SK-N-SH (cell line): Measurements from ENCODE around the gene ANKRD60. TPM values are rescaled to one million over a fixed set of nuclear protein-coding genes. Genes with fewer than 3 reads are reported as not detected.

ENCODE experiments used
- CTCF ChIA-PET: fragments of 300-600, 350-600 bp; formaldehyde crosslinking; extraction: SDS; loops from one replicate; lab custom pipeline; 2021; lab: Yijun Ruan, JAX
- POLR2A ChIA-PET: fragments of 350-600 bp; sonication (Branson Sonifier 250); formaldehyde crosslinking; extraction: SDS; loops from one replicate; lab custom pipeline; 2020; ENCODE audit warnings: antibody characterized with exemption, inconsistent platforms; lab: Yijun Ruan, JAX
- DNase-seq: peaks from one replicate; pipeline ENCODE4 v3.0.0; 2012
- H2AFZ ChIP-seq: fragments of 200-600 bp; sonication (generic); 2 replicates; pipeline ENCODE4 v1.8.1; 2016; ENCODE audit warnings: antibody characterized with exemption, mild to moderate bottlenecking, low read depth
- H3F3A ChIP-seq: fragments of 200-600 bp; sonication (generic); replicated peaks from 2 replicates; pipeline ENCODE3; 2016; ENCODE audit warnings: antibody characterized with exemption, mild to moderate bottlenecking; ENCODE audit not compliant: insufficient read depth
- H3K27ac ChIP-seq, 2 experiments: fragments of 200-500 bp in 1 of 2; fragments of 200-600 bp in 1 of 2; sonication (Bioruptor generic) in 1 of 2; sonication (generic), shearing (Covaris generic) in 1 of 2; 2 replicates each; pipeline versions ENCODE4 v1.5.1 to v1.6.1; 2014 to 2016; ENCODE audit warnings: low read depth in 2 of 2, inconsistent platforms in 1 of 2, low read length in 1 of 2, mild to moderate bottlenecking in 1 of 2, mixed read lengths in 1 of 2
- H3K27me3 ChIP-seq: fragments of 200-600 bp; sonication (generic), shearing (Covaris generic); 2 replicates; pipeline ENCODE4 v1.6.1; 2016; ENCODE audit warnings: mixed run types; ENCODE audit not compliant: insufficient read depth
- H3K36me3 ChIP-seq, 2 experiments: fragments of 200-500 bp in 1 of 2; fragments of 200-600 bp in 1 of 2; sonication (Bioruptor generic) in 1 of 2; sonication (generic) in 1 of 2; replicated peaks in 1 of 2; 2 replicates each; pipeline versions ENCODE3 to v1.5.1; 2014 to 2016; ENCODE audit warnings: low read length in 1 of 2, mild to moderate bottlenecking in 1 of 2; ENCODE audit not compliant: insufficient read depth in 2 of 2, control insufficient read depth in 1 of 2
- H3K4me1 ChIP-seq, 2 experiments: fragments of 200-500 bp in 1 of 2; fragments of 200-600 bp in 1 of 2; sonication (Bioruptor generic) in 1 of 2; sonication (generic), shearing (Covaris generic) in 1 of 2; 2 replicates each; pipeline versions ENCODE4 v1.5.1 to v1.6.1; 2014 to 2016; ENCODE audit warnings: low read depth in 1 of 2, low read length in 1 of 2, mixed run types in 1 of 2; ENCODE audit not compliant: insufficient read depth in 2 of 2, control insufficient read depth in 1 of 2
- H3K4me2 ChIP-seq: fragments of 200-600 bp; sonication (generic), shearing (Covaris generic); 2 replicates; pipeline ENCODE4 v1.6.1; 2017; ENCODE audit warnings: mixed run types
- H3K4me3 ChIP-seq, 2 experiments: fragments of 200-500 bp in 1 of 2; fragments of 200-600 bp in 1 of 2; sonication (Bioruptor generic) in 1 of 2; sonication (generic), shearing (Covaris generic) in 1 of 2; 2 replicates each; pipeline versions ENCODE4 v1.5.1 to v1.8.1; 2014 to 2016; ENCODE audit warnings: low read depth in 2 of 2, inconsistent platforms in 1 of 2, low read length in 1 of 2, mild to moderate bottlenecking in 1 of 2, mixed read lengths in 1 of 2, moderate library complexity in 1 of 2
- H3K79me2 ChIP-seq: fragments of 200-600 bp; sonication (generic); 2 replicates; pipeline ENCODE4 v1.8.1; 2017; ENCODE audit warnings: mild to moderate bottlenecking; ENCODE audit not compliant: insufficient read depth
- H3K9ac ChIP-seq: fragments of 200-600 bp; sonication (generic); 2 replicates; pipeline ENCODE4 v1.6.1; 2017; ENCODE audit warnings: mixed run types
- H3K9me2 ChIP-seq: fragments of 200-600 bp; sonication (generic); 2 replicates; pipeline ENCODE4 v1.6.1; 2017; ENCODE audit warnings: mixed run types
- H3K9me3 ChIP-seq: fragments of 200-600 bp; sonication (generic); 2 replicates; pipeline ENCODE4 v1.6.1; 2017; ENCODE audit warnings: mixed run types, mild to moderate bottlenecking, moderate library complexity
- H4K20me1 ChIP-seq: fragments of 200-600 bp; sonication (generic); 2 replicates; pipeline ENCODE4 v1.6.1; 2017; ENCODE audit warnings: mild to moderate bottlenecking, mixed run types; ENCODE audit not compliant: insufficient read depth
- CHD2 ChIP-seq: fragments of 150-350 bp; IDR thresholded peaks from 2 replicates; pipeline ENCODE4 v1.6.1; 2018; ENCODE audit warnings: low read length; ENCODE audit not compliant: partially characterized antibody
- EZH2phosphoT487 ChIP-seq: fragments of 200-600 bp; sonication (generic); IDR thresholded peaks from 2 replicates; pipeline ENCODE4 v1.6.1; 2017; ENCODE audit warnings: low read depth, mixed run types, mild to moderate bottlenecking, antibody characterized with exemption, moderate library complexity, borderline replicate concordance
- GABPA ChIP-seq: IDR thresholded peaks from 2 replicates; pipeline ENCODE4 v1.4.0; 2012; ENCODE audit warnings: low read depth, mild to moderate bottlenecking
- MAX ChIP-seq: IDR thresholded peaks from 2 replicates; pipeline ENCODE4 v1.4.0; 2012; ENCODE audit warnings: low read depth
- MXI1 ChIP-seq: IDR thresholded peaks from 2 replicates; pipeline ENCODE4 v1.6.1; 2012; ENCODE audit warnings: mild to moderate bottlenecking, low read depth, low read length, improper control_type of control experiment
- NRF1 ChIP-seq: IDR thresholded peaks from 2 replicates; pipeline ENCODE4 v1.6.1; 2012; ENCODE audit warnings: low read depth, mild to moderate bottlenecking, low read length
- RAD21 ChIP-seq: IDR thresholded peaks from 2 replicates; pipeline ENCODE4 v1.6.1; 2012; ENCODE audit warnings: mild to moderate bottlenecking, low read length
- RCOR1 ChIP-seq: fragments of 150-350 bp; IDR thresholded peaks from 2 replicates; pipeline ENCODE4 v1.6.1; 2017; ENCODE audit warnings: antibody characterized with exemption, low read length
- RXRA ChIP-seq: IDR thresholded peaks from 2 replicates; pipeline ENCODE4 v1.4.0; 2012; ENCODE audit warnings: low read depth, mild to moderate bottlenecking, borderline replicate concordance
- SIN3A ChIP-seq: IDR thresholded peaks from 2 replicates; pipeline ENCODE4 v1.6.1; 2012; ENCODE audit warnings: low read depth, mild to moderate bottlenecking, low read length, moderate library complexity, borderline replicate concordance
- TEAD4 ChIP-seq: IDR thresholded peaks from 2 replicates; pipeline ENCODE4 v1.4.0; 2012; ENCODE audit warnings: mild to moderate bottlenecking, borderline replicate concordance; ENCODE audit not compliant: insufficient read depth
- USF2 ChIP-seq: fragments of 150-350 bp; IDR thresholded peaks from 2 replicates; pipeline ENCODE4 v1.6.1; 2017; ENCODE audit warnings: antibody characterized with exemption, low read length, low read depth, borderline replicate concordance
- WGBS: methylation state at CpG from one replicate; pipeline ENCODE4 v1.1.6; 2017; ENCODE audit warnings: low lambda C conversion rate; 5-methylcytosine and 5-hydroxymethylcytosine counted together
- polyA plus RNA-seq, 3 experiments: library from polyadenylated mRNA; depleted of rRNA; stranded (reverse); fragments of >200 nt; gene quantifications; 2 replicates each; pipeline ENCODE4 v1.2.3, GENCODE V29; 2012
- TF ChIP-seq, protein P1 (sequence below): IDR thresholded peaks from 2 replicates; pipeline ENCODE4; 2012

The ANKRD60 gene
- polyA plus RNA-seq, 1 of the 3 experiments (the other 2 are of a cell fraction): not detected

DNA sequence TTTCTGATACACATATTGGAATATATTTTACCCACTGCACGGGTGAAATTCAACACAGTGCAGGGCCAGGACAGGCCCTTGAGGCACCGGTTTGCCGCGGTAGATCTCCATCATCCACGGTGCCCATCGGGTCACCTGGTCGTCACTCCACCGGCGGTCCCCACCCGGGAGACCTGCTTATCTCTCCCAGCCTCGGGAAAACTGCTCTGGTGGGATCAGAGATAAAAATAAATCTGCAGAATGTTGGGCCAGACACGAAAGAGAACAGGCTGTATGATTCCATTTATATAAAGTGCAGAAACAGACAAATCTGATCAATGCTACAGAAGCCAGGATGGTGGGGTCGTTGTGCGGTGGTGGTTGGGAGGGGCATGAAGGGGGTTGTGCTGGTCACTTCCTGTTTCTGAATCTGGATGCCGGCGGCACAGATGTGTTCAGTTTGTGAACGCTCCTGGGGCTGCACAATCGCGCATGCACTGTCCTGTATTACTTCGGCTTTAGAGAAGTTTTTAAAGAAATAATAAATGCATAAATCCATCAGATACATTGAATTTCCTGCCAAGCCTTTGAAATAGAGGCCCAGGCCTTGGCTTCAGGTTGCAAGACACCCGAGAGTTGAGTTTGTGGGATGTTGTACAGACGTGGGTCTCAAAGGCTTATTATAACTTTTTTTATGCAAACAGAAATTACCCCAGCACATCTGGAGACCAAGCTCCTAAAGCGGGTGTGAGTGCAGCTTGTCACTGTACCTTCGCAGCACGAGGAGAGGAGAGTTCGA lies 54.3 kb downstream of the ANKRD60 start (continued):
- TF ChIP-seq USF2: no peak
- peak; percentile 21; the same call in 1 of the 2 replicates for TF ChIP-seq RAD21
- TF ChIP-seq CHD2: peak; percentile 52
- TF ChIP-seq GABPA: no peak
- TF ChIP-seq RCOR1: peak; percentile 52; the same call in 1 of the 2 replicates
- TF ChIP-seq, protein P1, sequence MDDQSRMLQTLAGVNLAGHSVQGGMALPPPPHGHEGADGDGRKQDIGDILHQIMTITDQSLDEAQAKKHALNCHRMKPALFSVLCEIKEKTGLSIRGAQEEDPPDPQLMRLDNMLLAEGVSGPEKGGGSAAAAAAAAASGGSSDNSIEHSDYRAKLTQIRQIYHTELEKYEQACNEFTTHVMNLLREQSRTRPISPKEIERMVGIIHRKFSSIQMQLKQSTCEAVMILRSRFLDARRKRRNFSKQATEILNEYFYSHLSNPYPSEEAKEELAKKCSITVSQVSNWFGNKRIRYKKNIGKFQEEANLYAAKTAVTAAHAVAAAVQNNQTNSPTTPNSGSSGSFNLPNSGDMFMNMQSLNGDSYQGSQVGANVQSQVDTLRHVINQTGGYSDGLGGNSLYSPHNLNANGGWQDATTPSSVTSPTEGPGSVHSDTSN: no peak
- no peak for TF ChIP-seq MAX
- no peak for TF ChIP-seq NRF1
- no peak for TF ChIP-seq TEAD4

DNA sequence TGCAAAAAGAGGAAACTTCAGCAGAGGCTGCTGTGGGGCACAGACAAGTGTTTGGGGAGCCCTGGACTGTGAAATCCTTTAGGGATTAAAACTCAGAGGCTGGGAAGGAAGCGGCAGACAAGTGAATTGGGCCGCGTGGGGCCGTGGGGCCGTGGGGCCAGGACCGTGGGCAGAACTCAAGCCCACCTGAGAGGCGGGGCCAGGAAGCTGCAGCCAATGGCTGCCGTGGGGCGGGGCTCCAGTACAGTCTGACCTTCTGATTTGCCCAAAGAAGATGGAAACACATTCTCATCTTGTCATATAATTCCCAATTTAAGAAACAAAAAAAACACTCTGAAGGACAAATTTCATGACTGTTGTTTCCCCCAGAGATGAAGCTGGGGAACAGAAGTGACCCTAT lies 55.4 kb downstream of the ANKRD60 start:
- H2AFZ ChIP-seq: no peak overlapping the region
- no peaks in the 10 kb centered on the region for H3K9me2 ChIP-seq
- no peaks in the 10 kb centered on the region for H3K79me2 ChIP-seq
- no peaks in the 10 kb centered on the region for H3K36me3 ChIP-seq
- peak overlapping the region in 1 of 2 experiments; percentile 99; a peak in 2 of 4 replicates for H3K27ac ChIP-seq
- TF ChIP-seq MXI1 (no peak), RXRA (no peak), EZH2phosphoT487 (no peak), USF2 (no peak), MAX (no peak), SIN3A (no peak)
- 63% methylated on average over 9 of the region's 9 CpGs for WGBS
- peak; percentile 69 for DNase-seq
- peaks cover 0 to 50% of the 10 kb centered on the region in 2 experiments; a peak in 2 of 4 replicates for H3K4me1 ChIP-seq
- H3K27me3 ChIP-seq: no peaks in the 10 kb centered on the region
- no peaks in the 10 kb centered on the region for H3K9me3 ChIP-seq
- H3K4me2 ChIP-seq: no peak overlapping the region
- ChIA-PET CTCF (interaction anchor here (1.0 to 3.7 kb wide), 7 partner anchors 19 to 576 kb away, joined by 3 to 11 read pairs (median 5); no protein-coding TSS in a partner anchor), POLR2A (no interaction called here)
- H3K4me3 ChIP-seq: no peak overlapping the region
- no peaks in the 10 kb centered on the region for H3F3A ChIP-seq
- H4K20me1 ChIP-seq: no peaks in the 10 kb centered on the region
- H3K9ac ChIP-seq: no peak overlapping the region
